Suprapubic skin (tissue), 4 donors: ENCODE data around the gene DDB1. TPM values are rescaled to one million over a fixed set of nuclear protein-coding genes. Genes with fewer than 3 reads are reported as not detected.
A peak's percentile ranks its signal among the peaks of the same experiment; 100 is the strongest.

ENCODE experiments used
- DNase-seq, 2 donors: peaks; one replicate each; pipeline ENCODE4 v3.0.0-alpha.2; 2019; ENCODE audit warnings: low spot score in 2 of 2
- H3K27ac ChIP-seq: fragments of 200-600 bp; sonication (generic); one replicate; pipeline ENCODE4 v1.5.1; 2019
- H3K27me3 ChIP-seq: fragments of 200-600 bp; sonication (generic); one replicate; pipeline ENCODE4 v1.5.1; 2019
- H3K36me3 ChIP-seq: fragments of 200-600 bp; sonication (generic); one replicate; pipeline ENCODE4 v1.5.1; 2019
- H3K4me1 ChIP-seq: fragments of 200-600 bp; sonication (generic); one replicate; pipeline ENCODE4 v1.5.1; 2019
- H3K4me3 ChIP-seq: fragments of 200-600 bp; sonication (generic); one replicate; pipeline ENCODE4 v1.5.1; 2019; ENCODE audit warnings: mild to moderate bottlenecking
- H3K9me3 ChIP-seq: fragments of 200-600 bp; sonication (generic); one replicate; pipeline ENCODE4 v1.5.1; 2019
- CTCF ChIP-seq, 2 donors: fragments of 200-600 bp in 1 of 2; fragments of 450-650 bp in 1 of 2; sonication (generic) in 1 of 2; IDR thresholded peaks; one replicate each; pipeline ENCODE4 v1.5.1; 2016 to 2019; ENCODE audit warnings: antibody characterized with exemption in 2 of 2, mild to moderate bottlenecking in 1 of 2, moderate library complexity in 1 of 2
- EP300 ChIP-seq: sonication (generic); formaldehyde crosslinking; IDR thresholded peaks from one replicate; pipeline ENCODE4 v1.6.1; 2017; ENCODE audit warnings: antibody characterized with exemption
- POLR2A ChIP-seq, 2 donors: fragments of 450-650 bp; IDR thresholded peaks; one replicate each; pipeline ENCODE4 v1.6.1; 2017; ENCODE audit warnings: antibody characterized with exemption in 2 of 2, mild to moderate bottlenecking in 2 of 2, moderate library complexity in 2 of 2
- POLR2AphosphoS5 ChIP-seq, 3 donors: sonication (generic); formaldehyde crosslinking; IDR thresholded peaks; one replicate each; pipeline ENCODE4 v1.6.1; 2017; ENCODE audit warnings: antibody characterized with exemption in 3 of 3
- WGBS: methylation state at CpG from one replicate; pipeline ENCODE4 v1.1.5; 2018; 5-methylcytosine and 5-hydroxymethylcytosine counted together
- total RNA-seq, 4 donors: library from RNA; depleted of rRNA; stranded (reverse); fragments of >200 nt; gene quantifications; one replicate each; pipeline ENCODE4 v1.1.0, GENCODE V29; 2016

Gene DDB1
- total RNA-seq = 100 to 1,000 TPM; 151 to 219 (median 182) TPM

DNA sequence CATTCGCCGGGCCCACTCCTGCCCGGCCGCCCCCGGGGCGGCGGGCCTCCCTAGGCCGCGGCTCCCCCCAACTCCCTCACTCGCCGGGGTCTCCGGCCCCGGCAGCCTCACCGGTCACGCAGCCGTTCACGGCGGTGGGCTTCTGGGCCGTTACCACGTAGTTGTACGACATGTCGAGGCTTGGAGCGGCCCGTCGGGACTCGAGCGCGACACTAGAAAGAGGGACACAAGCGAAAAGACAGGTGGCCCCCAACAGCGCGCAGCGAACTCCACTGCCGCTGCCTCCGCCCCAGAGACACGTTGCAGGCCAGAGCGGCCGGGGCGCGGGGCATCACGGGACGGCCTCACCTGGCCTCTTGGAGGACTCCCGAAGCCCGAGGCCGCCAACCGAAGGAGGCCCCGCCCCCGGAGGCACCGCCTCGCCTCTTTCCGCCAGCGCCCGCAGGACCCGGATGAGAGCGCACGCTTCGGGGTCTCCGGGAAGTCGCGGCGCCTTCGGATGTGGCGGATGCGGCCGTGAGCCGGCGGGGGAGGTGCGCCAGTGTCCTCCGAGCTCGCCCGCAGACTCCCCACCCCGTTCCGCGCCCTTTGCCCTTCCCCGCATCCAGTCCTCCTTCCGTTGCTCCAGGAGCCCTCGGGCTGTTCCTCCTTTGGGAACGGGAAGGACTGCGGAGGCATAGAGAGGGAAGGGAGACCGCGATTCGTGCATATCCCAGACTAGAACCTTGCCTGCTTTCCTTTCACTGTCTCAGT, at the start of gene DDB1, which contains the start of gene TKFC:
DDB1 (minus strand) TSS at position 309 of the 753 bp plus-strand sequence; CDS start at position 172, 137 bp downstream.
TKFC (plus strand) TSS at position 432 of the 753 bp plus-strand sequence. CDS start 1,501 bp downstream, outside the sequence.
- Histone ChIP-seq H3K9me3 (no peaks in the 10 kb centered on the region), H3K36me3 (peaks cover 18% of the 10 kb centered on the region), H3K4me1 (peaks cover 69% of the 10 kb centered on the region), H3K4me3 (peak within 1 kb of the TSS; percentile 98), H3K27me3 (no peaks in the 10 kb centered on the region), H3K27ac (peak within 1 kb of the TSS; percentile 96)
- TF ChIP-seq POLR2AphosphoS5 (IDR thresholded peaks at IDR 0.05) = peak; percentile 37 to 72 (median 48)
- TF ChIP-seq POLR2A (IDR thresholded peaks at IDR 0.05) = peak; percentile 35 to 78
- no peak for TF ChIP-seq EP300
- WGBS = under 1% methylated on average over 36 of the region's 81 CpGs
- DNase-seq = peak; percentile 95 to 96

GRCh38 chr11:61380884-61381283, 48.0 kb upstream of the DDB1 start:
- Histone ChIP-seq H3K4me3 (no peak overlapping the region), H3K27me3 (no peaks in the 10 kb centered on the region), H3K27ac (no peak overlapping the region), H3K4me1 (peaks cover 34% of the 10 kb centered on the region), H3K36me3 (peaks cover 1% of the 10 kb centered on the region), H3K9me3 (no peaks in the 10 kb centered on the region)
- TF ChIP-seq CTCF (IDR thresholded peaks at IDR 0.05) (no peak), POLR2A (IDR thresholded peaks at IDR 0.05) (no peak), EP300 (no peak), POLR2AphosphoS5 (IDR thresholded peaks at IDR 0.05) (no peak)
- 95% methylated on average over 9 of the region's 9 CpGs for WGBS
- peak in 1 of 2 donors; percentile 24 for DNase-seq

- H3K27ac ChIP-seq = peak overlapping the region; percentile 62
These were observed 45.9 kb upstream of the DDB1 start for GRCh38 chr11:61378713-61379313.

GRCh38 chr11:61377461-61378160, 44.7 kb upstream of the DDB1 start:
- TF ChIP-seq CTCF (IDR thresholded peaks at IDR 0.05) = no peak
- no peak for TF ChIP-seq EP300
- TF ChIP-seq POLR2AphosphoS5 (IDR thresholded peaks at IDR 0.05) = no peak
- TF ChIP-seq POLR2A (IDR thresholded peaks at IDR 0.05) = no peak
- H3K9me3 ChIP-seq = no peaks in the 10 kb centered on the region
- no peaks in the 10 kb centered on the region for H3K27me3 ChIP-seq
- peaks cover 7% of the 10 kb centered on the region for H3K36me3 ChIP-seq
- 69% methylated on average over 6 of the region's 6 CpGs for WGBS
- H3K27ac ChIP-seq = no peak overlapping the region
- H3K4me1 ChIP-seq = peaks cover 27% of the 10 kb centered on the region
- DNase-seq = no peak
- H3K4me3 ChIP-seq = no peak overlapping the region

More at GRCh38 chr11:61378713-61379313, 45.9 kb upstream of the DDB1 start:
- Histone ChIP-seq H3K27me3 (no peaks in the 10 kb centered on the region), H3K36me3 (peaks cover 7% of the 10 kb centered on the region), H3K4me3 (no peak overlapping the region), H3K4me1 (peaks cover 27% of the 10 kb centered on the region), H3K9me3 (no peaks in the 10 kb centered on the region)
- TF ChIP-seq CTCF (IDR thresholded peaks at IDR 0.05) = no peak
- peak in 1 of 3 donors; percentile 70 for TF ChIP-seq POLR2AphosphoS5 (IDR thresholded peaks at IDR 0.05)
- whole genome bisulfite sequencing = 41% methylated on average over 5 of the region's 5 CpGs
- DNase-seq = peak in 1 of 2 donors; percentile 66

- no peak for DNase-seq
- H3K9me3 ChIP-seq = no peaks in the 10 kb centered on the region
- H3K4me3 ChIP-seq = no peak overlapping the region
- H3K27ac ChIP-seq = no peak overlapping the region
- peaks cover 8% of the 10 kb centered on the region for H3K36me3 ChIP-seq
- WGBS = 59% methylated on average over 6 of the region's 6 CpGs
- TF ChIP-seq EP300 (no peak), CTCF (IDR thresholded peaks at IDR 0.05) (no peak)
- peaks cover 31% of the 10 kb centered on the region for H3K4me1 ChIP-seq
- H3K27me3 ChIP-seq = no peaks in the 10 kb centered on the region
These were observed 42.8 kb upstream of the DDB1 start for GRCh38 chr11:61375761-61376108.
